Hematopoietic multipotent progenitor cell (in vitro differentiated cells): Measurements from ENCODE around the gene FBXW5. TPM values are rescaled to one million over a fixed set of nuclear protein-coding genes. Genes with fewer than 3 reads are reported as not detected.
A peak's percentile ranks its signal among the peaks of the same experiment; 100 is the strongest.

Source experiments
- DNase-seq, 3 donors: peaks; one replicate each; pipeline ENCODE4 v3.0.0-alpha.2; 2011 to 2015; ENCODE audit warnings: low read depth in 2 of 3, low spot score in 2 of 3
- total RNA-seq: library from RNA; depleted of rRNA; stranded (reverse); fragments of >200 nt; gene quantifications from one replicate; pipeline ENCODE4 v1.2.3, GENCODE V29; 2012

FBXW5 gene
- total RNA-seq, 1 donor, result 179 TPM

DNA sequence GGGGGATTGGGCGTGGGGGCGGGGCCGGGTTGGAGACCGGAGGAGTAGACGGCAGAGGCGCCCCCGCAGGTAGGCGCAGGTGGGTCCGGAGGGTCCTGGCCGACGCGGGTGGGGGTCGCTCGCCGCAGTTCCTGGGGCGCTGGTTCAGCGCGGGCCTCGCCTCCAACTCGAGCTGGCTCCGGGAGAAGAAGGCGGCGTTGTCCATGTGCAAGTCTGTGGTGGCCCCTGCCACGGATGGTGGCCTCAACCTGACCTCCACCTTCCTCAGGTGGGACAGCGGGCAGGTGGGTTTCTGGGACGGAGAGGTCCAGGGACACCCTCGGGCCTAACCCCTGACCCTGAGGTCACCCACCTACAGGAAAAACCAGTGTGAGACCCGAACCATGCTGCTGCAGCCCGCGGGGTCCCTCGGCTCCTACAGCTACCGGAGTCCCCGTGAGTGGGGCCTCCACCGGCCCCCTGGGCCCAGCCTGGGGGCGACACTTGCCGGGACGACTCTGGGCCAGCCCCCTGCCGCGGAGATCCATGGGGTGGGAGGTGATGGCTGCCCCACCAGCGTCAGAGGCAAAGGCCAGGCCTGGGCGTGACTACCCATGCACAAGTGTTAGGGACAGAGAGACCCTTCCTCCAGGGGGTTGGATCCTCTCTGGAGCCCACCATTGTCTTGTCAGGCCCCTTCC is 34.5 kb upstream of the FBXW5 start:
- DNase-seq, result no peak

DNA sequence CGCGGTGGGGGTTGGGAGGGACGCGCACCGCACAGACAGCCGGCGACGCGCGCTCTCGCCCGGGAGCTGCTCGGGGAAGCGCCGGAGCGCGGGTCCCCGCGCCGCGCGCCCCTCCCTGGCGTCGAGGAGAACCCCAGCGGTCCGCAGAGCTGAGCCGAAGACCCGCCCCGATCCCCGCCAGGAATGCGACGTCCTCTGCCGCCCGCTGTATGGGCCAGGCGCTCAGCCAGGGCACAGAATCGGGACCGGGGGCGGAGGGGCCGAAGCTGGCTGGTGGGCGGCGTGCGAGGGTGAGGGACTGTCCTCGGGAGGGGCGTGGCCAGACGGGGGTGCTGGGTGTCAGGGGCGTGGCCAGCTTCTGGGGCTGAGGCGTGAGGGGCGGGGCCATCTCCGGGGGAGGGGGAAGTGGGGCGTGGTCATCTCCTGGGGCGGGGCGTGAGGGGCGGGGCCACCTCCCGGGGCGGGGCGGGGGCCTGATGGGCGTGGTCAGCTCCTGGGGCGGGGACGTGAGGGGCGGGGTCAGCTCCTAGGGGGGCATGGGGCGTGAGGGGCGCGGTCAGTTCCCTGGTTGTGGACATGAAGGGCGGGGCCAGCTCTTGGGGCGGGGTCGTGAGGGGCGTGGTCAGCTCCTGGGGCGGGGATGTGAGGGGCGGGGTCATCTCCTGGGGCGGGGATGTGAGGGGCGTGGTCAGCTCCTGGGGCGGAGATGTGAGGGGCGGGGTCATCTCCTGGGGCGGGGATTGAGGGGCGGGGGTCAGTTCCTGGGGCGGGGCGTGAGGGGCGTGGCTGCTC is 33.7 kb upstream of the FBXW5 start:
- peak; percentile 49 to 56 (median 55) for DNase-seq

DNA sequence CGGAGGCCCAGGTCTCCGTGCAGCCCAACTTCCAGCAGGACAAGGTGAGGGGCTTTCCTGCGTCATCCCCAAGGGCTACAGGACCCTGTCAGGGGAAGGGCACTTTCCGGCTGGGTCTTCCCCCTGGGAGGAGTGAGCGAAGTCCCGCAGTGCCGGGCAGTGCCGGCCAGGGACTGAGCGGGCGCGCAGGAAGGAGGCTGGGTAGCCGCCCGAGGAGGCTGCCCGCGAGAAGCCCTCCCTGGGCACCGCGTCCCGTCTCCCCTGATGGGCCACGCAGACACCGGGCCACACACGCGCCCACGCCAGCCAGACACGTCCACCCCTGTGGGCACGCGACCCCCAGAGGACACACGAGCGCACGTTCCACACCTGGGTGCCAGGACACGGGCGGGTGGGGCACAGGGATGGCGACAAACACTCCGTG is 33.1 kb upstream of the FBXW5 start:
- no peak for DNase-seq

DNA sequence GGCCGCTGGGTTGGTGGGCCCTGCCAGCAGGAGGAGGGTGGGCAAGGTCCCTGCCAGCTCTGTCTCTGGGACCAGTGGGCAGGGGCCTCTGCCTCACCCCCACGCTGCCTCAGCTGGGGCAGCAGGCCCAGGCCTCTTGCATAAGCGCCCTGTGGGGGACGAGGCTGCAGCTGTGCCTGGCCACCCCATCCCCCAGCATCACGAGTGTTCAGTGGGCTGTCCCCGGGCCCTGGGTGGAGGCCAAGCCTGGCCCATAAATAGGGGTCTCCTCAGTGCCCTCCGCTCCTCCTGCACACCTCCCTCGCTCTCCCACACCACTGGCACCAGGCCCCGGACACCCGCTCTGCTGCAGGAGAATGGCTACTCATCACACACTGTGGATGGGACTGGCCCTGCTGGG is 32.7 kb upstream of the FBXW5 start, which contains the start of gene PTGDS:
Gene PTGDS, plus strand, starts transcription at position 282 of the 400 bp plus-strand sequence. Its CDS starts 75 bp downstream, at position 357.
- no peak for DNase-seq

GRCh38 chr9:136975644-136976043 is 31.1 kb upstream of the FBXW5 start:
- peak in 2 of 3 donors; percentile 82 to 89 for DNase-seq

- DNase-seq, result no peak
Measured at GRCh38 chr9:136974817-136975535, 30.4 kb upstream of the FBXW5 start.

GRCh38 chr9:136973618-136974617 is 29.4 kb upstream of the FBXW5 start:
- no peak for DNase-seq

- DNase-seq, result no peak
Measured at GRCh38 chr9:136972743-136973142, 28.2 kb upstream of the FBXW5 start.

DNA sequence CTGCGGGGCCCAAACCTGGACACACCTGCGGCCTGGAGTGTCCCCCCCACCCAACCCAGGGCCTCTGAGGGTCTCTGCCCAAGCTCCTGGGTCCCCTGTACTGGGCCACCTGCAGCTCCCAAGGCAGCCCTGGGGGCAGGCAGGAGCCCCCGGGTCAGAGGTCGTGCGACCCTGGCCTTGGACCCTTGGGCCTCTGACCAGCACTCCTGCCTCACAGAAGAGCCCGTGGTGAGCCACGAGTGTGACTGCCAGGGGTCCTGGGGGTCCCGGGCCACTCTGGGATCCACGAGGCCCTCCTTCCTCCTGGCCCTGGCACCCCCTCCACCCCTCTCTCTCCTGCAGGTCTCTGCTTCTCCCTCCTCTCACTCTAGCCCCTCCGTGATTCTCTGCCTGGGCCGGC is 27.8 kb upstream of the FBXW5 start:
- no peak for DNase-seq

GRCh38 chr9:136971746-136972145 is 27.2 kb upstream of the FBXW5 start:
- DNase-seq, result no peak

DNA sequence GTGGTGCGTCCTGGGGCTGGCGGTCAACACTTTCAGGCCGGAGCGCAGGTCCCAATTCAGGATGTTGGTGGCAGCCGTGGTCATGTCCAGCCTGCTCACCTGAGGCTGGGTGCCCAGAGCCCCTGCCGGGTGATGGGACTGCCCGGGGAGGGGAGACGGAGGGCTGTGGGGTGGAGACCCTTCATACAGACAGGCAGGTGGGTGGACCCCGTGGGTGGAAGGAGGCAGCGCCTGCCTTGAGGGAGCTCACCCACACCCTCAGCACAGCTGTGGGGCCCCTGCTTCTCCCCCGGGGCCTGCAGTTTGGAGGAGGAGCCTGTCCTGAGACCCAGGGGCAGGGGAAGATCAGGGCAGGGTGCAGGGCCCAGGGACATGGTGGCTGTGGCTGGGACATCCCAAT is 25.8 kb upstream of the FBXW5 start:
- no peak for DNase-seq

GRCh38 chr9:136969774-136970173 is 25.2 kb upstream of the FBXW5 start:
- DNase-seq, result no peak

DNA sequence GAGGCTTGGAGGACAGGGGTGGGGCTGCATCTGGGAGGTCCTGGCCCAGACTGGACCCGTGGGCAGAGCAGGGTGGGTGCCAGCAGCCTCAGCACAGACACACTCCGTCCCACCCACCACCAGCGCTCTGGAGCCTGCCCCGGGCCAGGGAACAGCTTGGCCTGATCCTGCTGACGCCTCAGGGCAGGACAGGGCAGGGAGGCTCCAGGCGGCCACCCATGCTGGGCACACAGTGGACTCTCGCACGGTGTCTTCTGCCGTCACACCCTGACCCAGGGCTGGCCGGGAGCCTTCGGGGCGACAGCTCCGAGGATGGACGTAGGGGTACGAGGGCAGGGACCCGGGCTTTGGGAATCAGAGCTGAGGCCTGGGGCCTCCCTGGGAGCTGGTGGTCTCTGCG is 24.6 kb upstream of the FBXW5 start:
- no peak for DNase-seq

GRCh38 chr9:136968333-136969127 is 24.0 kb upstream of the FBXW5 start:
- DNase-seq, result no peak

GRCh38 chr9:136965771-136966484 is 21.4 kb upstream of the FBXW5 start:
- no peak for DNase-seq

DNA sequence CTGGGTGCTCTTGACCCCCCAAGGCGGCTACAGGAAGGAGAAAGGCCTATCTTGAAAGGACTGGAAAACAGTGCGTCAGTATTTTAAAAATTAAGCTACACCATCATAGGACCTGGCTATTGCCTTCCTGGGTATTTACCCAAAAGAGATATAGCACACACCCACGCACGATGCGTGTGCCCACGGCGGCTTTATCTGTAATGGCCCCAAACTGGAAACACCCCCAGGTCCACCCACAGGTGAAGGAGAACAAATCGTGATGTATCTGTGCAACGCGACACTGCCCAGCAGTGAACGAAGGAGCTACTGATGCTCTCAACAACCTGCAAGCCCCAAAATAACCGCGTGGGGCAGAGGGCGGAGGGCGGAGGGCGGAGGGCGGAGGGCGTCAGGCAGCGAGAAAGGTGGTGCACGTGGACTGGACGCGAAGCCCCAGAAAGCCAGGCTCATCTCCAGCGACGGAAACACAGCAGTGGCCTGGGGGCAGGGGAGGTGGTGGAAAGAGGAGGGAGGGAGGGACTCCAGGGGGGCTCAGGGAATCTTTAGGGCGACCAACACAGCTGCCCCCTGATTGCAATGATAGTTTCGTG is 20.4 kb upstream of the FBXW5 start:
- DNase-seq, result no peak

DNA sequence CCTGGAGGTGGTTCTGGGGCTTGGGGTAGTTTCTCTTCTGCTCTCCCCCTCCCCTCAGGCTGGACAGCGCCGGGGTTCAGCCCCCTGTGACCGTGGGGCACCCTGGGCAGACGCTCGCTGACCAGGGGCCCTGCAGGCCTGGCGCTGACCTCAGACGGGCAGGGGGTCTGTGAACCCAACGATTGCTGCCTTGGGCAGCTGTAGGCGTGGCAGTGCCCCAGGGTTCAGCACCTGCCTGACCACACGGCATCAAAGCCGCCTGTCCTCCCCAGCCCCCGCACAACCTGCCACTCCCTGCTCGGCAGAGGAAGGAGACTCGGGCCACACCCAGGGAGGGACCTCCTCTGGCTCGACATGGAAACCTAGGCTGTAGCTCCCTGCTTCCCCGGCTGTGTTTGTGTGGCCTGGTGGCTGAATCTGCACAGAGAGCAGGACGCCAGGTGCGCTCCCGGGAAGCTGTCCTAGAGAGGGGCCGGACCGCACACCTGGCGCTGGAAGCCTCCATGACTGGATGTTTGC is 19.7 kb upstream of the FBXW5 start:
- no peak for DNase-seq

GRCh38 chr9:136963751-136964150 is 19.2 kb upstream of the FBXW5 start:
- DNase-seq, result no peak
